Measurements from ENCODE around the gene DAPK1. TPM values are rescaled to one million over a fixed set of nuclear protein-coding genes. Genes with fewer than 3 reads are reported as not detected.

DAPK1 gene
- total RNA-seq, 1 donor from 2014 or later, result 196 TPM

GRCh38 chr9:87572719-87573118 lies 75.1 kb downstream of the DAPK1 start:
- peaks cover 53% of the 10 kb centered on the region for H3K4me1 ChIP-seq
- TF ChIP-seq, protein P1, sequence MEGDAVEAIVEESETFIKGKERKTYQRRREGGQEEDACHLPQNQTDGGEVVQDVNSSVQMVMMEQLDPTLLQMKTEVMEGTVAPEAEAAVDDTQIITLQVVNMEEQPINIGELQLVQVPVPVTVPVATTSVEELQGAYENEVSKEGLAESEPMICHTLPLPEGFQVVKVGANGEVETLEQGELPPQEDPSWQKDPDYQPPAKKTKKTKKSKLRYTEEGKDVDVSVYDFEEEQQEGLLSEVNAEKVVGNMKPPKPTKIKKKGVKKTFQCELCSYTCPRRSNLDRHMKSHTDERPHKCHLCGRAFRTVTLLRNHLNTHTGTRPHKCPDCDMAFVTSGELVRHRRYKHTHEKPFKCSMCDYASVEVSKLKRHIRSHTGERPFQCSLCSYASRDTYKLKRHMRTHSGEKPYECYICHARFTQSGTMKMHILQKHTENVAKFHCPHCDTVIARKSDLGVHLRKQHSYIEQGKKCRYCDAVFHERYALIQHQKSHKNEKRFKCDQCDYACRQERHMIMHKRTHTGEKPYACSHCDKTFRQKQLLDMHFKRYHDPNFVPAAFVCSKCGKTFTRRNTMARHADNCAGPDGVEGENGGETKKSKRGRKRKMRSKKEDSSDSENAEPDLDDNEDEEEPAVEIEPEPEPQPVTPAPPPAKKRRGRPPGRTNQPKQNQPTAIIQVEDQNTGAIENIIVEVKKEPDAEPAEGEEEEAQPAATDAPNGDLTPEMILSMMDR (IDR thresholded peaks at IDR 0.05), result no peak
- intact Hi-C loops (cut with DNase I), result no loop called here

GRCh38 chr9:87573841-87574342 lies 76.2 kb downstream of the DAPK1 start:
- TF ChIP-seq, protein P1 (IDR thresholded peaks at IDR 0.05), result no peak
- DNase-seq, result no peak
- ATAC-seq, result no peak
- Histone ChIP-seq H3K4me3 (no peak overlapping the region), H3K4me1 (peaks cover 50% of the 10 kb centered on the region), H3K27ac (no peak overlapping the region), H3K9me3 (no peaks in the 10 kb centered on the region), H3K27me3 (ENCODE audit: low read depth) (no peaks in the 10 kb centered on the region), H3K36me3 (peaks cover 3% of the 10 kb centered on the region)
- intact Hi-C loops (cut with DNase I), result no loop called here

More at GRCh38 chr9:87572719-87573118, 75.1 kb downstream of the DAPK1 start:
- Histone ChIP-seq H3K27ac (peak overlapping the region; percentile 18), H3K4me3 (no peak overlapping the region), H3K27me3 (ENCODE audit: low read depth) (no peaks in the 10 kb centered on the region), H3K9me3 (no peaks in the 10 kb centered on the region), H3K36me3 (peaks cover 10% of the 10 kb centered on the region)
- ATAC-seq (no peak), DNase-seq (no peak)

DNA sequence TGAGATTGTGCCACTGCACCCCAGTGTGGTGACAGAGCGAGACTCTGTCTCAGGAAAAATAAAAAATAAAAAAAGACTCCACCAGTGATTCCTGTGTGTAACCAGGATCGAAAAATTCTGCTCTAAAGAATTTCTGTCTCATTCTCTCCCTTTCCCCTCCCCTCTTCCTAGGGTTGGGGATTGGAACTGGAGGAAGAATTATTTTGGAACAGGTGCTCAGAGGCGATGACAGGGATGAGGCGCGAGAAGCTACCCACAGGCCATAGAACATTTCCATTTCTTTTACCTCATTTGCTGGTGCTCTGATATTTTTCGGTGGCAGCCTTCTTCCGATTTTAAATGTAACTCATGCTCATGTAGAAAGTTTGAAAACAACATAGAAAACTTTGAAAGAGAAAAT lies 80.1 kb downstream of the DAPK1 start:
- H3K27ac ChIP-seq, result no peak overlapping the region
- intact Hi-C loops (cut with DNase I), result no loop called here

DNA sequence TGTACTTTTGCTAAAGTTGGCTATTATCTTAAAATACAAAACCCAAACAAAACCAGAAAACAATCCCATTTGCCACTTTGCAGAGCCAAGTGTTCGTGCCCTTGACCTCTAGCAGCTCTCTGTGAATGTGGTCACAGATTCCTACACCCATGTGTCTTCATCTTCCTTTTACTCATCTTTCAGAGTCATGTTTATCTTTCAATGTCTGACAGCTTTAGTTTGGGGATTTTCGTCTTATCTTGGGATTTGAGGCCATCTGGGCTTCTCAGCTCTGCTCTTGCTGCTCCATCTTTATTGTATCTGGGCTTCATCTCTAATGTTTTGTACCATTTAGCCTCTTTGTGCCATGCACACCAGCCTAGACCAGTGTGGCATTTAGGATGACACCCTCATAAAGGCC lies 81.0 kb downstream of the DAPK1 start:
- TF ChIP-seq, protein P1 (IDR thresholded peaks at IDR 0.05), result no peak
- H3K27ac ChIP-seq, result no peak overlapping the region
- intact Hi-C loops (cut with DNase I), result no loop called here
- DNase-seq, result no peak
- no peaks in the 10 kb centered on the region for H3K9me3 ChIP-seq
- H3K4me1 ChIP-seq, result peaks cover 51% of the 10 kb centered on the region
- no peak for ATAC-seq
- no peaks in the 10 kb centered on the region for H3K36me3 ChIP-seq
- no peaks in the 10 kb centered on the region for H3K27me3 ChIP-seq (ENCODE audit: low read depth)
- no peak overlapping the region for H3K4me3 ChIP-seq

More for the DNA sequence above, 80.1 kb downstream of the DAPK1 start:
- Histone ChIP-seq H3K4me3 (no peak overlapping the region), H3K9me3 (no peaks in the 10 kb centered on the region), H3K4me1 (peaks cover 51% of the 10 kb centered on the region), H3K36me3 (peaks cover 3% of the 10 kb centered on the region), H3K27me3 (ENCODE audit: low read depth) (no peaks in the 10 kb centered on the region)
- DNase-seq (no peak), ATAC-seq (no peak)
- TF ChIP-seq, protein P1 (IDR thresholded peaks at IDR 0.05), result no peak

DNA sequence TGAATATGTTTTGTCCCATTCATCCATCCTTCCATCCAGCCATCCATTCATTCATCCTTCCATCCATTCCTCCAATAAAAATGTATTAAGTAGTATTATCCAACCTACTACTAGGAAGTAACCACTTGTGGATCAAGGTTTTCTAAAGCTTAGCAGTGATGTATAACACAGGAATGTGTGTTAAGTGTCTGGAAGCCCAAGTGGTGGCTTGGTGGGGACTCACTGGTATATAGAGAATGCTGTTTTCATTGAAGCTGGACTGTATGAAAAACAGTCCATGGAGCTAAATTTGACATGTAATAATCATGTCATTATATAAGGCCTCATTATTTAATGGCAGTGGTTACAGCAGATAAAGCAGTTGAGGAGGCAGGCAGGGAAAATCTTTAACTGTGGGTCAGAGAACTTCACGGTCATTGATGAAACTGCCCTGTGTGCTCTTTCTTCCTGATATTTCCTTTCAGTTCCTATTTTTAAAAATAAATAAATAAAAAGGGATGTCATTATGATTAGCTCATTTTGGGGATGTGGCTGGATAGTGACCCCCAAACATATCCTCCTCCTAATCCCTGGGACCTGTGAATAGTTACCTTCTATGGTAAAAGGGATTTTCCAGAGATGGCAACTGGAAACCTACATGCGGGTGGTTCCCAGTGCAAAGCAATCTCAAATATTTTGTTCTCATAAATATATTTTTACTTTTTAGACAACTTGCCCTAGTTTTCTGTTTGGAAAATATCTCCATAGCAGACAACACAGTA lies 82.3 kb downstream of the DAPK1 start:
- peak; percentile 52 to 69 for ATAC-seq
- peaks cover 51% of the 10 kb centered on the region for H3K4me1 ChIP-seq
- no peaks in the 10 kb centered on the region for H3K9me3 ChIP-seq
- TF ChIP-seq, protein P1 (IDR thresholded peaks at IDR 0.05), result no peak
- no peaks in the 10 kb centered on the region for H3K36me3 ChIP-seq
- H3K4me3 ChIP-seq, result no peak overlapping the region
- intact Hi-C loops (cut with DNase I), result no loop called here
- H3K27me3 ChIP-seq (ENCODE audit: low read depth), result no peaks in the 10 kb centered on the region
- peak overlapping the region; percentile 26 for H3K27ac ChIP-seq
- no peak for DNase-seq
